GM21825 (cell line): ENCODE data around the gene CAMKMT.

ENCODE experiments used
- ATAC-seq: cut with Tn5 transposase; IDR thresholded peaks from one replicate; pipeline ENCODE4 v1.9.1; 2021; ENCODE audit warnings: mild to moderate bottlenecking, moderate library complexity; ENCODE audit not compliant: unreplicated experiment

CAMKMT gene

DNA sequence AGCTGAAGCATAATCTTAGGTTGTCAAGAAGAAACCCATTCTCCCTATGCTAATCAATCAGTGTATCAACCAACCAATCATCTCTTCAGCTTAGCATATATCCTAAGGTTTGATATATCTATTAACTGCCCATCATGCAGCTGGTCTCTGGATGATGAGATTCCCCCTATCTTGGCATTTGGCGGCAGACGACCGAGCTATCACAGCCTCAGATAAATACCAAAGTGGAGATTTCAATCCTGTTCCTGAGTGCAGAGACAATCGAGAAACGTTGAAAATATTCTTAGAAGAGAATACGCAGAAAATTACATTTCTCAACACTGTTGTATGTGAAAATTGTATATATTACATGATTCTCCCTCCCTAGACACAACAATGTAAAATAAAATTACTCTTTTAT lies 320.7 kb downstream of the CAMKMT start:
- ATAC-seq, result no peak

DNA sequence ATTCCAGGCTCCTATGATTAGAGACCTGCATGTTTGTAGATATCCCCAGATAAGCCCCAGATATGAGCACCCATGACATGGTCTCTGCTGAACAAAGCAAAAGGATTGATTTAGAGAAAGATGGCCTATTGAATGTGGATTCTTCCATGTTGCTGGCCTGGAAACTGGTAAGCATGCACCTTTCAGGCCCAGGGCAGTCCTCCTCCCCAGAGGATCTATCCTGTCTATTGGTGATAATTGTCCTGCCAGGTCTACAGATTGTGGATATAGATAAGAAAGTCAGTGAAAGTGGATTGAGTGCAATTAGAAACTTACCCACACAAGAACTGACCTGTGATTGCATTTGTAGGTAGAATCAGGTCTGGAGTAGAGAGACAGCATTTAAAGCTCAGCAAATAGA lies 322.8 kb downstream of the CAMKMT start:
- no peak for ATAC-seq

DNA sequence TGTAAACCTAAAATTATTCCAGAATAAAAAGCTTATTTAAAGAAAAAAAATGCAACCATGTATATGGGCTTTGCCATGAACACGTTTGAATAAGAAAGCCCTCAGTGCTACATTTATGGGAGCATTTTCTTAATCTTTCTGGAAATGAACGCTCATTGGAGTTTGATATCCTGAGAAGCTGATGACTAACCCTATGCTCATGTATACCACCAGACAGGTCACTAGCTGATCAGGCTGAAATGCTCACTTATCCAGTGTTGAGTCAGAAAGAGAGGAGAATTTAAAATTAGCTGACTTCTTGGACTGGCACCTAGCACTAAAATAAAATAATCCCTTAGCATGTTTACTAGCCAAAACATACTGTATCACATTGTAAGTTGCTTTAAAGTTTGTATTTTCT lies 324.8 kb downstream of the CAMKMT start:
- ATAC-seq, result no peak

DNA sequence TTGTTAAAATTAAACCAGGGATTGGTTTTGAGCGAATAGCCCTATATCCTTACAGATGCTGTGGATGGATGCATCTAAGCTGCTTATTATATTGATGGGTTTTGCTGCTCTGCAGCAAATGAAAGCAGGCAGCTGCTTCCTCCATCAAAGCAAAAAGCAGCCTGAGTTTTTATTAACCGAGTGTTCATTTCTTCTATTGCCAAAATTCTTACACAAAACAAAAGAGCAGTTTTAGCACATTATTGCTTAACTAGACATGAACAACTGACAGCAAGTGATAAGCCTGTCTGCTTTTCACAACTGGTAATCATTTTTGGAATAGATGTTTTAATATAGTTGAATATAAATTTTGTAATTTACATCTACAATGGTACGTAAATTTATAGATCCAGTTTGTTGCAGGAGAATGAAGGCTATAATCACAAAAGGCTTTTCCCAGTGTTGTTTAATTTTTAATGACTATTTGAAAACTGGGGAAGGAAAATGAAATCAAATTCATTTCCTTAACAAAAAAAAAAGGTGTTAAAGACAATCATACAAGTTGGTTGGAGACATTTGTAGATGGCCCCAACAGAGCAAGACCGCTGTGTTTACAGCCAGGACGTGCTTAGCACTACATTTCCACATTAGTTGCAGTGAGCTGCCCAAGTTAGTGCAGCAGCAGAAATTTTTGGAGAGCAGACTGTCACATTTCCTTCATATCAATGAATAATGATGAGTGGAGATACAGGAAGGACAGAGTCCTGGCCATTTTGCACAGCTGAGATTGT lies 326.1 kb downstream of the CAMKMT start:
- no peak for ATAC-seq

DNA sequence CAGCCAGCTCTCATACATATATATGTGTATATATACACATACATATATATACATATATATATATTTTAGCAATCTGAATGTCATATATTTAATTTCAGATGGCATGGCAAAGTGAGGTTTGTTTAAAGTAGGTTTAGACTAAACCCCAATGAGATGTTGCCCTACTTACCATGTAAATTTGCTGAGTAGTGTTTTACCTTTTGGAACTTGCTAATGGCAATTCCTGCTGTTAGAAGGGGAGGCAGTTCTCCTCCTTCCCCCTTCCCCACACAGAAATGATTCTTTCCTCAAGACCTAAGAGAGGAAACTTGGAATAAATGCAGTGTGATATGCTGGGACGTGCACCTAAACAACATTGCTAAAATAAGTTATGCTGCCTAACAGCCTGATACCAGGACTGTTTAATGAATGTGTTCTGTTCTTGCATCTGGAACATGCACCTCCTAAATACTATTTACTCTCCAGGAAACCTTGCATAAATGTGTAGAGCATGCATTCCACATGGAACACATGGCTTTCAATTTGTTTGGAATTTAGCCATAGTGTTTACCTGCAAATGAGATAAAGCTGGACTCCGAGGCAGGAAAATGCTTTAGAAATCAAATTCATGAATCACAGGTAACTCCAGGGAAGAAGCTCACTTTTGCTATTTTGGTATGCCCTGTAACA lies 326.8 kb downstream of the CAMKMT start:
- no peak for ATAC-seq

DNA sequence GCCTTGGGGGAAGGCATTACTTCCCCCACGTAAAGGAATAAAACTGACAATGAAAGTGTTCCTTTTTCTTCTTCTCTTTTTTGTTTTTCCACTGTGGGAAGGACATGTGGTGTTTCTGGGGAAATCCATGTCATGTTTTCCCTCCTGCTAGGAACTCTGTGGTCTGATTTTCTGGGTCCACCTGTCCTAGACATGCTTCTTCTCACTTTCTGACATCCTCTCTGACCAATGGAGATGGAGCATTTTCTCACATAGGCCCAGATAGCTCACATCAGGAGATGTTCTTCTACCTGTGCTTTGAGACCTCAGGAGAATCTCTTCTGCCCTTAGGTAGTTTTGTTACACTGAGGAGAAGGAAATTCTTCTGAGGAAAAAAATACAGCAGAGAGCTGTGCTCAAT lies 327.8 kb downstream of the CAMKMT start:
- ATAC-seq, result no peak

DNA sequence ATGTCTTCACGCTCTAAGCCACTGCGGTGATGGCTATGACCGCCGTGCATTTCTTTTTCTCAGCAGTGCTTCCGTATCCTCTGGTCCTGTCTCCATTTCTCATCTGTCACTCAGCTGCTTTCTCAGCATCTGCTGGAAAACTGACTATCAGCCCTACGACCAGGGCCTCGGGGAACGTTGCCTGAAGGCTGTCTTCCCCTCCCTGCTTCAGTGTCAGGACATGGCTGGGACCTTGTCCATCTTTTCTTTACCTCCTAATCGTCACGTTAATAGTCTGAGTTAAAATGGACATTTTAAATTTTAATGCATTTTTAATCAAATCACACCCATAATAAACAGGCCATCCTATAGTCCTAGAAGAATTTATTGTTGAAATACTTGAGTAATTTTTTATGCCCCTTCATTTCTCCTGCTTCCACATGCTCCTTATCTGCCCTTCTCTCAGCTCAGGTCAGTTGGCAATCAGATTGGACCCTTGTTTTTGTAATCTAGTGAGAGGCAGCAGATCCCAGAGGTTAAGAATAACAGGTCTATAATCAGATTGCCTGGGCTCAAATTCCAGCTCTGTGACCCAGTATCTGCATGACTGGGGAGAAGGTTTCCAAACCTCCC lies 329.5 kb downstream of the CAMKMT start:
- ATAC-seq, result no peak

DNA sequence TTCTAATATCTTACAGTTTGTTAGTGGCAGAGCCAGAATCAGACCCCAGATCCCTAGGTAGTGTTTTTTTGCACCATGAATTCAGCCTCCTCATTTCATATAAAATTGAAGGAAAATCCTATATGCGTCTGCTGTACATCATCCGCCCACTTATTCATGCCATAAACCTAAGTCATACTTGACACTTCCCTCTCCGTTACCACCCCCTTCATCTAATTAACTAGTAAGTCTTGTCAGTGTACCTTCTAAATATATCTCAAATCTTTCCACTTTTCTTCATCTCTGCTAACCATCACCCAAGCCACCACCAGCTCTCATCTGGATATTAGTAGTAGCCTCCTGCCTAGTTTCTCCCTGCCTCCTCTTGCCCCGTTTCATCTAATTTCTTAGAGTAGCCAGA lies 331.1 kb downstream of the CAMKMT start:
- ATAC-seq, result no peak

DNA sequence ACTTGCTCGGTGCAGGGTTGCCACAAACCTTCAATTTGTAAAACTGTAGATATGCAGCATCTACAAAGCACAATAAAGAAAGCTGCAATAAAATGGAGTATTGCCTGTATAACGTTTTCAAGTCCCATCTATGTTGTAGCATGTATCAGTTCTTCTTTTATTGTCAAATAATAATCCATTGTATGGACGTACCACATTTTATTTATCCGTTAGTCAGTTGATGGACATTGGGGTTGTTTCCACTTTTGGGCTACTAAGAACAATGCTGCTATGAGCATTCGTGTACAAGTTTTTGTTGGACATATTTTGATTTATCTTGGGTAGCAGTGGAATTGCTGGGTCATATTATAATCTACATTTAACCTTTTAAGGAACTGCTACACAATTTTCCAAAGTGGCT lies 339.1 kb downstream of the CAMKMT start:
- ATAC-seq, result no peak

DNA sequence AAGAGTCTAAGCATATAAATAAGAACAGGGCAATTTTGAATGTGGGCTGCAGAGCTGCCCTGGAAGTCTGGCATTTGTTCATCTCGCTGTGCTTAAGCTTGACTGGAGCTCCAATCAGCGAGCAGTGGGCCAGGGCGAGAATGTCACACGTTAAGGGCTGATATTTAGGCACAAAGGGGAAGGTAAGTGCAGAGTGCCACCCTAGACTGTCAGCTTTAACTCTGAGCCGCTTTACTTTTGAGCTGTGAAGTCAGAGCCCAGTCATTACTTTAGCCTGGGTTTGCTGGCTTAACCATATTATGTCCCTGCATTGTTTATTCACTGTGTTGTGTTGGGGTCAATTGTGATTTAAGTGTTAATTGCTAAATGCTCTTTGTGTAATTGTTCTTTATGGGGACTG lies 343.6 kb downstream of the CAMKMT start:
- no peak for ATAC-seq

DNA sequence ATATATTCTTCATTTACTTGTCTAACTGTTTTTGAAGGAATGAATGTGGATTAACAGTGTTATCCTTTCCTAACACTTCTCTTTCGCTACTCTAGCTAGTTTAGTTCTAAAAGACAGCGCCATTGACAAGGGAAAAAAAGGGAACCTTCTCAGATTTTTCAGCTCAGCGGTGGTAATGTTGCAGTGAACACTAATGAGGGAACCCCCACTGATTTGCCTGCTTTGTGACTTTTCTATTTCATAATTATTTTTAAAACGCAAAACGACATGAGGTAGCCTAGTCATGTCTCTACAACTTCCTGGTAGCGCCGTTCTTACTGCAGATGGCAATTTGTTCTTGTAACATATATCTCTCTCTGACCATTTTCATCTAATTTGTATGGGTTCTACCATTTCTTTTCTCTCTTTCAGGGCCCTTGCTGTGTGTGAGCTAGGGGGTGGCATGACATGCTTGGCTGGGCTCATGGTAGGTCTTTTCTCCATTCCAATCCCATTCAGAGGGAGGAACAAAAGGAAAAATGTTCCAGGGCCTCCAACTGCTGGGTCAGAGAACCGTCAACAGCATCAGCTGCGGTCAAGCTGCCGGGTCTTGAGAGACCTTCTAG lies 344.2 kb downstream of the CAMKMT start:
- ATAC-seq, result no peak

DNA sequence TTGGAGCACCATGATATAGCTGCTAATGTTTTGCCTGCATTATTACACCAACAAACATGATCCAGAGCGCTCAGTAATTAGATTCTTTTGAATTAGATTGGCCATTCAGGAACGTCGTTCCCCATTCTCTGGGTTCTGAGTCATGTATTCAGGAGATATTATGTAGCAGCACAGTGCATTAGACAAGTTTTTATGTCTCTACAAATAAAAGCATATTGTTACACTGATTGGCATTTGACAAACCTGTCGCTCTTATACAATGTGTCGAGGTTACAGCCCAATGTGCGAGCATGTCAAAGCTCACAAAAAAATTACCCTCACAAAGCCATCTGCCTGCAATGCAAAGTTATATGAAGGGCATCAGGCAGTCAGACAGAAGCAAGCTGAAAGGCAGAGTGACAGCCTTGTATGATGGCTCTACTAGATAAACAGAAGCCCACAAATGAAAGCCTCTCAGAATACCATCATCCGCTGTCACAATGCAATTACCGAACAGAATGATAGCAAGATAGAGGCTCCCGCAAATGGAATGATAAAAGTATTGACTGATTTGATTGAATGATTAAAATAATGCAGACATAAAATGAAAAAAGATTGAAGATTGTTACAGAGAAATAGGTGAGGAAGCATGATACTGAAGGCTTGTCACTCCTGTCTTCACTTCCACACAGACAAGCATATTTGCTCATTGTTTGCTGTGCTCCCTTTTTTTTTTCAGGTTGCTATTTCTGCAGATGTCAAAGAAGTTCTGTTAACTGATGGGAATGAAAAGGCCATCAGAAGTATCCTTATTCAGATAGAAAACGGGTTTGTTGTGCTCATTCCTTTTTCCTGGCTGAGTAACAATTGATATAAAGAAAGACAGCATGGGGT lies 345.2 kb downstream of the CAMKMT start:
- no peak for ATAC-seq

DNA sequence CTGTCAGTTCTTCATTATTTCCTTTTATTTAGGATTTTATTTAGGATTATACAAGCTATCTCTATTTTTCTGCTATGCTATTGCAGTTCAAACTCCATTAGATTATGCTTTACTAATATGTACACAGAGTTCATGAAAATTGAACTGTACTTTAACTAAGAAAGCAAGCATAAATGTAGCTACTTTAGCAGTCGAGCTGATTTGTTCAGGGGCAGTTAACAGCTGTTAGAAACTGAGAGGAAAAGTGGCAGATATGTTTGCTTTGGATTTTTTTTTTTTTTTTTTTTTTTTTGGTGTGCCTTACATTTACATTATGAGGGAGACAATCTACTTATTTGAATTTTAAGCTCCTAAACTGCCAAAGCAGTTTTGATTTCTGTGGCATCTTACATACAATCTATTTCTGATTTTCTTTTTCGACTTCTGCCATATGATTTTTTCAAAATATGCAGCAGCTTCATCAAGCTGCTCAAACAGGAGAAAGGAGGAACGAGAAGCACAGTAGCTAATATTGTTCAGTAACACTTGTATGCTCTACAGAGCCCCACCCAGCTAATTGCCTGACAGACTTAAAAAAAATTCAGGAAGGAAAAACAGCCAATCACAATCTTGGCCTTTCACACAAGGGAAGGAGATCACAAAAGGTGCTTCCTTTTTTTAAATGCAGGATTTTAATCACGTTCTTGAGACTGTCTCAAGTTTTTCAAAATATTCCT lies 346.4 kb downstream of the CAMKMT start:
- no peak for ATAC-seq

DNA sequence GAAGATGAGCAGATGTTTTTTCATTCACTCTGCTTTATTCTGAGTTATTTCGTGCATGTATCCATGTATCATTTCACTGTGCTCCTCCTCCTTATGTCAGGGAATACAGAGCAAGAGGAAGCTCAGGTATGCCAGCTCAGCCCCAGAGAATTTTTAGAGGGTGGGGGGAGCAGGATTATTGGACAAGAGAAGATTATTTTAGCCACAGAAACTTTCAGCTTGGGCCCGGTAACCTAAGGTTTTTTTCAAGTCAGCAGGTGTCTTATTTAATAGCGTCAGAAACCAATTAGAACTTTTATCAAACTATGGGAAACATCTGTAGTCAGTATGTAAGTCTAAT lies 346.9 kb downstream of the CAMKMT start:
- no peak for ATAC-seq

DNA sequence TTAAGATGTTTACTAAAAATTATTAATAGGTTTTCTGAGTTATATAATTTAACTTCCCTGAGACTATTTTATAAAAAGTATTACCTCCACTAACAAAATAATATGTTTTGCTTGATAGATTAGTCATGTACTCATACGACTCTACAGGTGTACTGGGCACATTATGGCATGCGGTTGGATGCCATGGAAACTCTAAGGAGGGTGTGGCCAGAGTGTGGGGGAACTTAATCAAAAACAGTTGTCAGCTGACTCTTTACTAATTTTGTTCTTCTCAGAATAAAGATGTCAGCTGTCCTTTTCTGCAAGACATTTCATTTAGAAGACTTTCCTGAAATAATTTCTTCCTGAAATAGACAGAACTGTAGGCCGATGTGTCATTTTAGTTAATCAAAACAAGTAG lies 351.4 kb downstream of the CAMKMT start:
- no peak for ATAC-seq

DNA sequence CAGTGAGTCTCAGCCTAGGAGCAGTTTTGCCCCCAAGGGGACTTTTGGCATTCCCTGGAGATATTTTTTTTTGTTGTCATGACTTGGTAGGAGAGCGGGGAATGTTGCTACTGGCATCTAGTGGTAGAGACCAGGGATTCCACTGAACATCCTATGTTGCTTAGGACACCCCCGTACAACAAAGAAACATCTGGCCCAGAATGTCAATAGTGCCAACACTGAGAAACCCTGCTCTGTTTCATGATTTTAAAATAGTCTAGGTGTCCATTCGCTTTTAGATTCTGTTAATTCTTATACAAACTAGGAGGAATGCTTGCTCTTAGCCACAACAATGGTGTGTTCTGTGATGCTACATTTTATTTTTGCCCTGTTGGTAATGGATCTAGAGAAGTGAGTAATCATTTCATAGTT lies 353.9 kb downstream of the CAMKMT start:
- ATAC-seq, result no peak

DNA sequence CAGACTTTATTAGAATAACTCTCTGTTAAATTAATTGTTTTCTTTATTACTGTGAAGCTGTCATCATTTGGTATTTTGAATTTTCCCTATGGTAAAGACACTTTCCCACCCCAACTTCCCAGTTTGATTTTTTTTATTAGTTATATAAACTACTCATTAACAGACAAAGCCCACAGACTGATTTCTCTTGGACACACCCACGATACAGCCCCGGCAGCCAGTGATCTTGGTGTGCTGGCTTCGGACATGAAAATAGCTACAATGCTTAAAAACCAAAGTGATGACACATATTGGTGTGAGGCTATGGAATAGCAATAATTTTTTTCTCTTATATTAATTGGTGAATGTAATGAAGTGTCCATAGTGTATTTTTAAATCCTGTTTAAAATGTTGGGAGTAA lies 354.4 kb downstream of the CAMKMT start:
- no peak for ATAC-seq

DNA sequence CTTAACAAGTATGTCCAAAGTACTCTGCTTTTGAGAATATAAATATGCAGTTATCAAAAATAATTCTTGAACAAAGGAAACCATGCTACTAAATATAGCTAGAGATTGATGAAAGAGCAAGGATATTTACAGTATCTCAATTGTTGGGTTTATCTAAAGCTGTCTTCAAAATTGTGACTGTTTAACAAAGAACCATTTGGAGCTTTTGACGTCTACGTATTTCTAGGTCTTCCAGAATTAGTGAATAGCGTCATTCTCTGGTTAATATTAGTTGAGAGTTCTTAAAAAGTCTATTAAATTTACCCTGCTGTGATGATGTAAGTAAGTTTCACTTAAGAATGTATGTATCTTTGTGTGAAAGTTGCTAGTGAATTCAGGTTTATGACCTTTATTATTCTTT lies 356.7 kb downstream of the CAMKMT start:
- ATAC-seq, result no peak

DNA sequence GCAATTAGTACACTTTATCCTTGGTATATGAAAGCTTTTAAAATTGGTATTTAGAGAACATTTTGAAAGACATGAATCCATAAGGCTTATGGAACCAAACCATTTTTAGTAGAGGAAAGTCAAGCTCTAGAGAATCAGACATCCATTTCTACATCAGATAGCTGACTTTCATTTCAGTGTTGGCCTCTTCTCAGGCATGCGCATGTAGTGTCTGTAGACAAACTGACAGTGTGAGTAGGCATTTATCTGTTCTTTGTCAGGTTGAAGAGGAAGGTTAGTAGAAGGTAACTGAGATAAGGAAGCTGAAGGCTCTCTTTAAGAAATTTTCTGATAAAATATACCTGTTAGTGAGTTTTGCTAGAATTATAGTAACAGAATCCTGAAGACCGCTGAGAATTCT lies 357.8 kb downstream of the CAMKMT start:
- ATAC-seq, result no peak

DNA sequence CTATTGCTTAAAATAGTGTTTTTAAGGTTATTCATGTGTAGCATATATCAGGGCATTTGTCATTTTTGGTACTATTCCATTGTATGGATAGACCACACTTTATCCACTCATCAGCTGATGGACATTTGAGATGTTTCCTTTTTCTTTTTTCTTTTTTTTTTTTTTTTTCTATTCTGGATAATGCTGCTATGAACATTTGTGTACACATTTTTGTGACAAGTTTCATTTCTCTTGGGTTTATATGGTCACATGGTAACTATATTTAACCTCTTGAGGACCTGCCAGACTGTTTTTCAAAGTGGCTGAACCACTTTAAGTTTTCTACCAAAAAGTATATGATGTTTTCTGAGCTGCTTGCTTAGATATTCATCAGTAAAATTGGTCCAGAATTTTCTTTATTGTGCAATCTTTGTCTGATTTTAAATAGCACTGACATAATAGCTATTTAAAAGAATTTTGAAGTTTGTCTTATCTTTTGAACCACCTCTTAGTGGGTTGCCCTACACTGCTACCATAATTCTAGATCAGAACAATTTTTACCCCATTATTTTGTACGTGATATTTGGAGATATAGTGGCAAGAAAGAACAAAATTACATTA lies 360.4 kb downstream of the CAMKMT start:
- no peak for ATAC-seq
